GM12874 (cell line): ENCODE data around the gene CTIF.

Experiments
- TF ChIP-seq, protein P1 (sequence below): IDR thresholded peaks from 2 replicates; pipeline ENCODE4 v1.5.1; 2011; ENCODE audit warnings: low read depth, mild to moderate bottlenecking, control low read depth, low read length, moderate library complexity; ENCODE audit not compliant: insufficient read depth

CTIF gene

DNA sequence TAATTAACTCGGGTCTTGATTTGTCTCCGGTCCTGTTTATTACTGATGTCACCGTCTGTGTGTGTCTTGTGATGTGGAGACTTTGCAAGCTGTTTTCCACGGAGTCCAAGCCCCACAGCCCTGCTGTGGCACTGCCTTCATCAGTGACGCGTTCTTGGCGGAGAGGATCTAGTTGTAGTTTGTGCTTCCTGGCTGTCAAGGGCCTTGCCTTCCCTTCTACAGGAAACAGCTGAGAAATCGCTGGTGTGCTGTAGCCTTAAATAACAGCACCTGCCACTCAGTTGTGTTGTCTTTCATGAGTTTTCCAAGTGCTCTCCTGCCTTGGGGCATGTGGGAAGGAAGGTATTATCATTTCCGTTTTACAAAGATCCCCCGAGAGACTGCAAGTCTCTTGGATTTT is 26.3 kb downstream of the CTIF start:
- TF ChIP-seq, protein P1, sequence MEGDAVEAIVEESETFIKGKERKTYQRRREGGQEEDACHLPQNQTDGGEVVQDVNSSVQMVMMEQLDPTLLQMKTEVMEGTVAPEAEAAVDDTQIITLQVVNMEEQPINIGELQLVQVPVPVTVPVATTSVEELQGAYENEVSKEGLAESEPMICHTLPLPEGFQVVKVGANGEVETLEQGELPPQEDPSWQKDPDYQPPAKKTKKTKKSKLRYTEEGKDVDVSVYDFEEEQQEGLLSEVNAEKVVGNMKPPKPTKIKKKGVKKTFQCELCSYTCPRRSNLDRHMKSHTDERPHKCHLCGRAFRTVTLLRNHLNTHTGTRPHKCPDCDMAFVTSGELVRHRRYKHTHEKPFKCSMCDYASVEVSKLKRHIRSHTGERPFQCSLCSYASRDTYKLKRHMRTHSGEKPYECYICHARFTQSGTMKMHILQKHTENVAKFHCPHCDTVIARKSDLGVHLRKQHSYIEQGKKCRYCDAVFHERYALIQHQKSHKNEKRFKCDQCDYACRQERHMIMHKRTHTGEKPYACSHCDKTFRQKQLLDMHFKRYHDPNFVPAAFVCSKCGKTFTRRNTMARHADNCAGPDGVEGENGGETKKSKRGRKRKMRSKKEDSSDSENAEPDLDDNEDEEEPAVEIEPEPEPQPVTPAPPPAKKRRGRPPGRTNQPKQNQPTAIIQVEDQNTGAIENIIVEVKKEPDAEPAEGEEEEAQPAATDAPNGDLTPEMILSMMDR, result no peak

GRCh38 chr18:48566589-48566988 is 27.8 kb downstream of the CTIF start:
- TF ChIP-seq, protein P1, result no peak

- TF ChIP-seq, protein P1, result no peak
Measured at GRCh38 chr18:48567388-48567787, 28.6 kb downstream of the CTIF start.

DNA sequence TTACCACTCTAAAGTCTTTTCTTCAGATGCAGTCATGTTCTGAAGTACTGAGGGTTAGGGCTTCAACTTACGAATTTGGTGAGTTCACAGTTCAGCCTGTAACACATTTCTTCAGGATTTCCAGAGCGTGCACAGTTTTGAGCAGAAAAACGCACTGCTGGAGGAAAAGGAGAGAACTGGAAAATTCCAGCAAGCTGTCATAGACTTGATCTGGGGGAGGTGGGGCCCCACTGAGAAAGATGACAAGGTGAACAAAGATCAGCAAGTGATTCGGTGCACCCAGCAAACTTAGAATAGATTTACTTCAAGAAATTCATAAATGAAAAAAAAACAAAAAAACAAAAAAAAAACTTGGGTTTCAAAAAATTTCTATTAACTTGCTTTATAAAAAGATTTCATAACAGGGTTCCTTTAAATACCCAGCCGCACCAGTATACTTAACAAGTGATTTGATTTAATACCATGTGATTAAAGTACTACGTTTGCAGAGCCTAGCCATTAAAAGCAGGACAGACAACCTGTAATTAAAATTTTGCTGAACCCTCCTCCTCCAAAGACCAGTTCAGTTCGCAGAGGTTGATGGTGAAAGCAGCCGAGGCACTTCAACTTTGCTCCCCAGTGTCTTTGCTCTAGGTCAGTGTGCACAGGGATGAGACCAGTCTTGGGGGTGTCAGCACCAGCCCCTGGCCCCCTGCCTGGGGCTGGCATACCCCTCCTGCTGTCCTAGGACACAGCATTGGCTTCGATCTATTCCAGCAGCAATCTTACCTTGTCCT is 30.5 kb downstream of the CTIF start:
- TF ChIP-seq, protein P1, result no peak

- TF ChIP-seq, protein P1, result no peak
Measured at GRCh38 chr18:48569915-48570264, 31.1 kb downstream of the CTIF start.

GRCh38 chr18:48570313-48570712 is 31.5 kb downstream of the CTIF start:
- TF ChIP-seq, protein P1, result no peak

- TF ChIP-seq, protein P1, result no peak
Measured at GRCh38 chr18:48571639-48572384, 33.0 kb downstream of the CTIF start.
